ENCODE data around the gene TMEM132C. TPM values are rescaled to one million over a fixed set of nuclear protein-coding genes. Genes with fewer than 3 reads are reported as not detected.
"Not testable (repeated sequence)": the region's sequence is repeated elsewhere in the genome, so short reads cannot be mapped to it uniquely, and the experiment has no call there.

Gene TMEM132C
- total RNA-seq, 1 experiment from 2014 or later: 0.06 TPM

DNA sequence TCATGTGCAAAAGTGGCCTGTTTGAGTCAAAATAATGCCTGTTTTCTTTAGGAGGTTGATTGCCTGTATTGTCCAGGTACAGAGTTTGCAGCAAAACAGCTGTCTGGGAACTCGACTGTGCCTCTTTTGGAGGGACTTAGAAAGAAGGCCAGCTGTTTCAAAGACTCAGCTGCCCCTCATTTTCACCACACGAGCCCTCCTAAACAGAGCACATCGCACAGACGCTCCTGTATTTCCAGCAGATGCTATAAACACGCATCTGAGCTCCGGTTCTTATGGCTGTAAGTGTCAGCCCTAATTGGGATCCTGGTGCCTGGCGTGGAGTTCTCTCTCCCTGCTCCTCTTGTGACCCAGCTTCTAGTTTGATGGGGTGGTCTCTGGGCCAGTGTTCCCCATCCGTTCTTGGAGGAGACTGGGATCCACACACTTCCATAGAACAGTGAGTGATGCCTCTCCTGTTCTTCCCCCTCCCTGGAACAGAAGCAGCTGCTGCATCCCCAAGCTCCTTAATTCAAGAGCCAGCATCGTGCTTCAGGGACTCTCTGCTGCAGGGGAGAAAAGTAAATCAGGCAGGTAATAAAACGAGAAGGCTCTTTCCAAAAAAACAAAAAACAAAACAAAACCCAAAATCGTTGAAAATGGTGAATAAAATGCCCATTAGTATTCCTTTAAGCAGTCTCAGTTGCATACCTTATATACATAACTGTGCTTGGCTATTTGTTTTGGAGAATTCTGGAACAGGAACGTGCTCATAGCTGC lies 287.8 kb downstream of the TMEM132C start:
- no peak for DNase-seq (ENCODE audit: low spot score)

DNA sequence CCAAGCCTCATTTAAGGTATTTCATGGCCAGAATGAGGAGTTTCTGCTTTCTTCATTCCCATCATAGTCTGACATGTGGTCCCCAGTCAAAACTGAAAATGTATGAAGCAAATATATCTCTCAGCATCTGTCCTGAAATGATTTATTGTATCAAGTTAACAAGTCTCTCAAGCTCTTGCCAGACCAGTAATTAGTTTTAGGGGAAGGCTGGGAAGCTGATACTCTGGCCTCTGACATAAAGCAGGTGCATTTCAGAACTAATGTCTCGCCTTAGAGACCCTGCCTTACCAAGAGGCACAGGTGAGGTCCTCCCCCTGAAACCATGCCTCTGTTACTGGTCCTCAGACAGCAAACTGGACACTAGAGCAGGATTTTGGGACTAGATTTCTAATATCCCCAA lies 290.3 kb downstream of the TMEM132C start:
- no peak for DNase-seq (ENCODE audit: low spot score)

DNA sequence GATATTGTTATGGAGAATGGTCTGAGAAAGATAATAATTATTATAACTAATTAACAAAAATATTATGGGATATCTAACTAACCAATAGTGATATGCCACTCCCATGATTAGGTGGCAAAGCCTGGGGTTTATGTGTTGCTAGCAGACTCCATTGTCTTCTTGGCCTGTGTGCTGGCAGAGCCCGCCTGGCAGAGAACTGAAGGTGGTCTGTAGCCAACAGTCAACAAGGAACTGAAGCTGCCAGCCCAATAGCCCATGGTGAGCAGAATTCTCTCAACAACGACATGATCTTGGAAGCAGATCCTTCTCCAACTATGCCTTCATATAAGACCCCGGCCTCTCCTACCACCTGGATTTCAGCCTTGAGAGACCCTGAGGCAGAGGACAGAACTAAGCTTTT lies 298.0 kb downstream of the TMEM132C start:
- no peak for DNase-seq (ENCODE audit: low spot score)

DNA sequence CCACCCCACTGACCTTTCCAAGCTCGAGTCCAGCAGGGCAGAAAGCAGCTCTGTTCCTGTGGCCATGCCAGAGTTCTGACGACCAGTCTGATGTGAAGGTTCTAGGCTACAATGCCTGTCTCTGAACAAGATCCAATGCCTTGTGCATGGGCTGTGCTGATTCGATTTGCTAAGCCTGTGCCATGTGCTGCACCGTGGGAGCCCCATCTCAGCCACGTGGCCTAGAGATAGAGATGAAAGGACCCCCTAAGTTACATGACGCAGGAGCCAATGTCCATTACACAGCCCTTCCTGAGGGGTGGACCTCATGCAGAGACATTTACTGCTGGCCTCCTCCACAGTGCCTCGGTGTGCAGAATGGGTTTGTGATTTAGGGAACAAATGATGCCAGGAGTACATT lies 300.8 kb downstream of the TMEM132C start:
- DNase-seq (ENCODE audit: low spot score): no peak

DNA sequence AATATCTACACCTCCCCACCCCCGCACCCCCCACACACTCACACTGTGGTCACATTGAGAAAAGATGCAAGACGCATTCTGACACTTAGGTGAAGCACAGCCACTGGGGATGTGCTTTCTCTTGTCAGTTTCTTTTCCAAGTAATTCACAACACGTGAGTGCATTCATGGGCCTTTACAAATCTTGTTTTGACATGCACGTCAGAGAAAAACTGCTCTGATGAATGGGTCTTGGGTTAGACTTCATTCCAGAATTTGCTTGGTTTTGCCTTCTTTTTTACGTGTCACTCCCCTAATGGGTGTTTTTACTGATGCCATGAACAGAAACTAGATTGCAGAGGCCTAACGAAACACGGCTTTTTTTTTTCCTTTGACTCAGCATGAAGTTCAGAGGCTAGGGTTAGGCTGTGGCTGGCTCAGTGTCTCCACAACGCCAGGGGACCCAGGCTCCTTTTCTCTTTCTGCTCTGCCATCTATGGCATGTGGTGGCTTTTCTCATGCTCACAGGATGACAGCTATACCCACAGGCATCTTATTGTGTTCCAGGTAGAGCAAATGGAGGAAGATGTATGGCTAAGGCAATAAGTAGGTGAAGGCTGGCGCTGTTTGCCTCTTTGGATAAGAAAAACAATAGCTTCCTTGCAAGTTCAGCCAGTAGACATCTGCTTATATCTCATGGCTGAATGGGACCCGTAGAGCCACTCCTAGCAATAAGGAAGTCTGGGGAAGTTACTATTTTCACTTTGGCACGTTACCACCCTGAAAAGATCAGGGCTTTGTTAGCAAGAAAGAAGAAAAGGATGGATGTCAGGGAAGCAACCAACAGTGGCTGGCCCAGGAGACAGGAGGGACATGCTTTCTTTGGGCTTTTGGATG lies 303.5 kb downstream of the TMEM132C start:
- no peak for DNase-seq (ENCODE audit: low spot score)

DNA sequence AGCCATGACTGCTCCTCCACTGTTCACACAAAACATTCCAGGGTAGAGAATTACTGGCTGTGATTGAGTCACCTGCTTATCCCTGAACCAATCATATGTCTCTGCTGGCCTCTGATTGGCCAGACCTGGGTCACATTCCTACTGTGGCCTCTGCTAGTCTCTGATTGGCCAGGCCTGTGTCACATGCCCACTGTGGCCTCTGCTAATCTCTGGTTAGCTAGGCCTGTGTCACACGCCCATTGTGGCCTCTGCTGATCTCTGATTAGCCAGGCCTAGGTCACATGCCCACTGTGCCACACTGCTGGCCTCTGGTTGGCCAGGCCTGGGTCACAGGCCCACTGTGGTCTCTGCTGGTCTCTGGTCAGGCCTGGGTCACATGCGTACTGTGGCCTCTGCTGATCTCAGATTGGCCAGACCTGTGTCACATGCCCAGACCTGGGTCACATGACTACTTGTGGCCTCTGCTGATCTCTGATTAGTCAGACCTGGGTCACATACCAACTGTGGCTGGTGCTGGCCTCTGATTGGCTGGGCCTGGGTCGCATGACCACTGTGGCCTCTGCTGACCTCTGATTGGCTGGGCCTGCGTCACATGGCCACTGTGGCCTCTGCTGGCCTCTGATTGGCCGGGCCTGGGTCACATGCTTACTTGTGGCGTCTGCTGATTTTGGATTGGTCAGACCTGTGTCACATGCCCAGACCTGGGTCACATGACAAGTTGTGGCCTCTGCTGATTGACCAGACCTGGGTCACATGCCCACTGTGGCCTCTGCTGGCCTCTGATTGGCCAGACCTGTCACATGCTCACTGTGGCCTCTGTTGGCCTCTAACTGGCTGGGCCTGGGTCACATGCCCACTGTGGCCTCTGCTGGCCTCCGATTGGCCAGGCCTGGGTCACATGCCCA lies 305.2 kb downstream of the TMEM132C start:
- DNase-seq (ENCODE audit: low spot score): no peak

DNA sequence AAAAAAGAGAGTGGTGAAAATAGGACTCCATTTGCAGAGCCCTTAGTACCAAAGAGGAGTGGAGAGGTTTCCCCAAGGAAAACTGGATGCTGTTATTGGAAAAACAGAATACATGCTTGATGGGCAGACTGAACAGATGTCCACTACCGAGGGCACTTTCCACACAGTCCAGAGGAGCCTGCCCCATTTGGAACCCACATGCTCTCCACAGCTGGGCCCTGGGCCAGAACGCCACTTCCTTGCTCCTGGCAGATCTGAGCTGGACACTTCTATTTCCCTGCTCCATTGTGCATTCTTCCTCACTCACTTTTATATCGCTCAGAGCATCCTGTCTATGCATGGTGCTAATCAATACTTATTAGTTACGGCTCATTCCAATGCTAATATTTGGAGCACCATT lies 306.9 kb downstream of the TMEM132C start:
- DNase-seq (ENCODE audit: low spot score): no peak

DNA sequence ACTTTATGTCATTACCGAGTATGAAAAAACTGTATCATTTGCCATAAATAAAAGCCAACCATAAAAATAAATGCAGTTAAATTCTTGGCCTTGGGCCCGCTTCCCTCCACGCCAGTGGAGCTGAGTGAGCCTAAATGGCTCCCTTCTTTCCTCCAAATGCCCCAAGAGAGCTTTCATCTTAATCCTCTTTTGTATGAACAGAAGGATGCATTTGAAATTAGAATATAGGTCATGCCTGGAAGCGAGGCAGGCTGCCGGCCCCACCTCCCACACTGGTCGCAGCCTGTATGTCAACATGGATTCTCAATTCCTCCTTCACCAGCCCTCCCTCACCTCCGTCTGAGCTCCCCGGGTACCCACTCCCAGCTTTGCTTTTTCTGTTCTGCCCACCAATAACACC lies 311.1 kb downstream of the TMEM132C start:
- no peak for DNase-seq (ENCODE audit: low spot score)

DNA sequence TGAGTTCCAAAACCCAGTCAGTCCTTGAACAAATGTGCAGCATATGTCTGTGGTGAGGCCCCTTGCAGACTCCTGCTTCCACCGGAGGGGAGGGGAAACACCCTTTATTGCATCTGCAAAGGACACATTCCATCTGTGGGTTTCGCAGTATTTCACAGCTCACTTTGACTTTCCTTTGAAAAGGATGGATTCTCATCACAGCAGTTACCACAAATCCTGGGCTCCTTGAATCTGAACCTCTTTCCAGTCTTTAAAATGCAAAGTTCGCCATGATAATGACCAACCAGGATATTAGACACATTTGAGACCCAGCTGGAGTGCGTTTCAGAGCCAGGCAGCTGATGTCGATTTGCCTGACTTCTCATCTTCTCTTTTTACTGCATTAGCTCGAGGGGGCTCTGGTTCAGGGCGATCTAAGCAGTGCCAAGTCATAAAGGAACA lies 314.4 kb downstream of the TMEM132C start:
- DNase-seq (ENCODE audit: low spot score): no peak

DNA sequence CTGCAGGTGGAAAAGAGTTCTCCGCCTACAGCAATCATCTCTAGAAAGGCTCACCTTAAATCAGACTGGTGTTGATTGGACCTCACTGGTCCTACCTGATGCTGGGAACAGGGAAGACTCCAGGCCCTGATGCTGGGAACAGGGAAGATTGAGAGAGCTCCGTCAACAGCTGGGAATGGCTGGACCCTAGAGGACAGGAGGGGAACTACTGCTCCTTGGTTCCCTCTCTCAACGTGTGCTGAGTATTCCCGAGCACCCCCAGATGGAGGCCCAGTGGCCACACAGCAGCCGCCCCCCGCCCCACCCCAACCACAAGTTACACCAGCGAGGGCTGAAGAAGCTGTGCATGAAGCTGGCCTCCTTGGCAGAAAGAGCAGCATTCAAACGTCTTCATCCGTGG lies 316.5 kb downstream of the TMEM132C start:
- no peak for DNase-seq (ENCODE audit: low spot score)

DNA sequence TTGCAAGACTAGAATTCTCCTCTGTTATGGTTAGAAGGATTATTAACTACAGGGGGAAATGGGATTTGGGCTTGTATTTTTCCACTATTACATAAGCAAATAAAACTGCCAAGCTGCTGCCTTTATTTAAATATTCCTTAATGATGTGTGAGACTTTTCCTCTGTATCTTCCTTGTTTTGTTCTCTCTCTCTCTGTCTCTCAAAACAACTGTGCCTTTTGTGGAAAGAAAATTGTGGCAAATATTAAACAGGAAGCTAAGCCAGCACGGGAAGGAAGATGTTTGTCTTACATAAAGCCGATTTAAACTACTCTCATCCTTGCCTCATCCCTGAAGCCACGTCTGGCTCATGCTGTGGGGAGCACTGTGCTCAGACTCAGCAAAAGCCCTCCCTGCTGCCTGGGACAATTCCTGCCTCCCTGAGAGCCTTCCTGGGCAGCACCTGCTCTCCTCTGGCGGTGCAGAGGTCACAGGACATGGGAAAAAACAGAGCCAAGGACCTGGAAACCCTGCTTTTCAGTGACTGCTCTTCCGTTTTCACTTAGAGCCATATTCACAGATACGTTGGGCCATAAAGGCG lies 319.6 kb downstream of the TMEM132C start:
- DNase-seq (ENCODE audit: low spot score): no peak

DNA sequence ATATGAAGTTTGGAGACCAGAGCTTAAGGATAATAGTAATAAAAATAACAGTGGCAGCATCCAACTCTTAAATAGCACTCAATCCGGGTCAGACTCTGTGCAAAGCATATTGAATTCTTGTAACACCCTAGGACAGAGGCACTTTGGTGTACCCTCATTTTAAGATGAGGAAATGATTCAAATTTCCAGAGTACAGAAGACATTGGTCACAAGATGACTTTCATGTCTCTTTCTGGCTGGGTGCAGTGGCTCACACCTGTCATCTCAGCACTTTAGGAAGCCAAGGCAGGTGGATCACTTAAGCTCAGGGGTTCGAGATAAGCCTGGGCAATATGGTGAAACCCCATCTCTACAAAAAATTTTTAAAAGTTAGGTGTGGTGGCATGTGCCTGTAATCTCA lies 320.9 kb downstream of the TMEM132C start:
- DNase-seq (ENCODE audit: low spot score): no peak

DNA sequence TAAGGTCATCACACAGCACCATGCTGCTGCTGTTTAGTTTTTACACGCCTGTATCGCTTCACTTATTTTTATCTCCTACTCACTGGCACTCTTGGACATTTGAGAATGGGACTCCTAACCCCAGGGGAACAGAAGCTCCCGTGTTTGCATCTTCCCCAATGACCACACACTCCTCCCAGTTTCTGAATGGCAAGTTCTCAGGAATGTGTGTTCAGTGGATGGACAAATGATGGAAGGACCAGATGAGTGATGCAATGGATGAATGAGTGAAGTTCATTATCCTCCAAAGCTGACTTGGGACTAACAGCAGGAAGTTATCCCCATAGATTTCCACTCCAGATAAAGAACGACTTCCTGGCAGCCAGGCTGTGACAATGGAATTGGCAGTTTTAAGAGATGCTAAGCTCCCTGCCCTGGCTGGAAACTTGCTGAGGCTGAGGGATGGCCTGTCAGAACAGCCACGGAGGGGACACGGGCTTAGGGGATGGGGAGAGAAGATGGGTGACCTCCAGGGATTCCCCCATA lies 325.3 kb downstream of the TMEM132C start:
- DNase-seq (ENCODE audit: low spot score): no peak

DNA sequence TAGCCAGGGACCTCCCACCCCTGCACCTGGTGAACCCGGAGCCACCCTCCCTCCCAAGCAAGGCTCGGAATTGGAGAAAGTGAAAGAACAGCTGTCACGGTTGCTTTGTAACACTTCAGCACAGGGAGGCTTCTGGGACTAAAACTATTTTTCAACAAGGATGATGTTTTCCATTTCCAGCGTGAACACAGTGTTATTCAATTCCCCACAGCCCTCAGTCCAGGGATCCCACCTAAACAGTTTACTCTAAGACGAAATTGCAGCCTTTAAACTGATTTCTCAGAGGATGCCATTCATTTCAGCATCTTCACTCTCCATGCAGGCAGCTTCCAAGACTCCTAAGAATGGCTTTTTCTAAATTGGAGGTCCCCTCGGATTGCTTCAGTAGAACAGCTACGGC lies 327.6 kb downstream of the TMEM132C start:
- no peak for DNase-seq (ENCODE audit: low spot score)

DNA sequence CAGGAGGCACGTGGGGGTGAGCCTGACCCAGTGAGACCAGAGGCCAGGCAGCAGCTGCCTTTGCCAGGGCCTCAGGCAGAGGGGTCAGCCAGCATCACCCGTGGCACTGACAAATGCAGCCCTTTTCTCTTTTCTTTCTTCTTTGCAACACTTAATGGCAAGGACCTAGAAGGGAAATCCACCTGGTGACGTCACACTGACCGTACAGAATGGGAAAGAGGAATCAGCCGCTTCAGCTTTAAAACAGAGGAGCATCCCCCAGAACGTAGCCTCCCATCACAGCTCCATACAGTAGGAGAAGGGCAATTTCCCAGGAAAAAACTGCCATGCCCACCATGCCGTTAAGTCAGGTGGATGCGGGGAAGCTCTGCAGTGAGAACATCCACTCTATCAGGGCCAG lies 328.6 kb downstream of the TMEM132C start:
- DNase-seq (ENCODE audit: low spot score): no peak

DNA sequence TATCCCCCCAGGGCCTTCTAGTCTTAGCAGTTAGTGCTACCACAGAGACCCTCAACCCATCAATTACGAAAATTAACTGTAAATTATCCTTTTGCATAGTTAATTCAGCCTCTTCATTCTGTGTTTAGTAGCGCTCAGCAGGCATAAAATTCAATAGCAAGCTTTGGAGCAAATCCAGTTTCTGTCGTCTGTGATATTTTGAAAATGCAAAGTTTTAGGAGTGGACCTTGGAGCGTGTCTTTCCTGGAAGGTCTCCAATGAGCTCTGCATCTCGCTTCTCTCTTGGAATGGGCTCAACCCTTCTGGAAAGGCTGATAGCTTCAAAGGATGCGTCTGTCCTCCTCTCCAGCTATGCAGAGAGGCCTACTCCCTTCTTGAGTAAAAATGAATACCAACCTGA lies 333.9 kb downstream of the TMEM132C start:
- no peak for DNase-seq (ENCODE audit: low spot score)

DNA sequence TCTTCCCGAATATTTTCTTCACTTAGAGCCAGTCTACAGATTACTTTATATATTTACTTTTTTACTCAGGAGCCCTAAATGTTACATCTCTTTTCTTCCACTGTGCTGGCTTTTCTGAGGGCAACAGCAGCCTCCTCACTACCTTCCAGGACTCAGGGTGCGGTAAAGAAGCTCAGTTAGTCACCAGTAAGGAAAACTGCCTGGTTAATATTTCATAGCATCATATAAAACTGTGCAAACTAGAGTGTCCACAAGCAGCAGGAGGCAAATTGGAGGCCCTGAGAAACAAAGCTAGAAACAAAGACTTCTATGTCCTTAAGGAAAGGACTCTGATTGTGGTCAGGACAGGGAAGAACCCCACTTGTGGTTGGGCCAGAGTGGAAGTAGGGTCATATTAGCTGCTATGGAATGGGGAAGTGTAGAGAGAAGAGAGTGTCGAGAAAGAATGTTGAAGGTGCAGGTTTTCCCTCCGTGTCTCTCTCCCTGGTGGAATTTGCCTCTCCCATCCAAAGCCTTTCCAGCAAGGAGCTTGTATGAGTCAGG lies 336.7 kb downstream of the TMEM132C start:
- no peak for DNase-seq (ENCODE audit: low spot score)

DNA sequence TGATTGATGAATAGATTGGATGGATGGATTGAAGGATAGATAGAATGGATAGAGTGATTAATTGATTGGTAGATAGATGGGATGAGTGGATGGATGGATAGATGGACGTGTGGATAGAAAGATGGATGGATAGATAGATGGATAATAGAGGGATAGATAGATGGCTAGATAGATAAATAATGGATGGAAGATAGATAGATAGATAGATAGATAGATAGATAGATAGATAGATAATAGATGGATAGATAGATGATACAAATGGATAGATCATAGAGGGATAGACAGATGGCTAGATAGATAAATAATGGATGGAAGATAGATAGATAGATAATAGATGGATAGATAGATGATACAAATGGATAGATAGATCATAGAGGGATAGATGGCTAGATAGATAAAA lies 337.2 kb downstream of the TMEM132C start:
- DNase-seq (ENCODE audit: low spot score): not testable (repeated sequence)

DNA sequence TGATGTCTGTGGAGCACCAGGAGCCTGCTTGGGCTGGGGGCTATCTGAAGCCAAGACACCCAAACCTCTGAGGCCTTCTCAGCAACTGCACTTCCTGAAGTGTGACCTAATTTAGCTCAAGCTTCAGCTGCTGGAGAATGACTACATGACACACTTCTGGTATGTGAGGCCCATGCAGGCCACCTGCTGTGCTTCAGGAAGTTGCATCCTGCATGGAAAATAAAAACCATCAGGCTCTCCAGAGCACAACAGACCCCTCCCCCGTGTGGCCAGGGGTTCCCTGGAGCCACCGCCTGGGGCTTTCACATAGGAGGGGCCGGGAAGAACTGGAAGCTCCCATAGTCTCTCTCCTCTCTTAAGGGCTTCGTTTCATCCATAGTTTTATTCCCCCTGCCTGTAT lies 339.1 kb downstream of the TMEM132C start:
- no peak for DNase-seq (ENCODE audit: low spot score)

DNA sequence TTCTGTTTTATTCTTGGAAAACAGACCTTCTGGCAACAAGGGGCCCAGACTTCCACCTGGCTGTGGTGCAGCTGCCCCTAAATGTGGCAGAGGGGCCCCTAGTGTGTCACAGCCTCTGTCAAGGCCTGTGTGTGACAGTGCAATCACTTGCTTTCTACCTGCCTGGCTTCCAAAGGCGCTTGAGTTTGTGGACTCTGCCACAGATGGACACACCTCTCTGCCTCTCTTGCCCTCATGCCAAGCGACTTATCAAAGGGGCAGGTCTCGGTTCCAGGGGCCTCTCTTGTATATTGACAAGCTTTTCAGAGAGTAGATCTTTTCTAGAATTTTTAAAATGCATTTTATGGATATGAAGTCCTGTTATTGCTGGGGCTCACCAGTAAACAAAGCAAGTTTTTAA lies 339.6 kb downstream of the TMEM132C start:
- DNase-seq (ENCODE audit: low spot score): no peak

DNA sequence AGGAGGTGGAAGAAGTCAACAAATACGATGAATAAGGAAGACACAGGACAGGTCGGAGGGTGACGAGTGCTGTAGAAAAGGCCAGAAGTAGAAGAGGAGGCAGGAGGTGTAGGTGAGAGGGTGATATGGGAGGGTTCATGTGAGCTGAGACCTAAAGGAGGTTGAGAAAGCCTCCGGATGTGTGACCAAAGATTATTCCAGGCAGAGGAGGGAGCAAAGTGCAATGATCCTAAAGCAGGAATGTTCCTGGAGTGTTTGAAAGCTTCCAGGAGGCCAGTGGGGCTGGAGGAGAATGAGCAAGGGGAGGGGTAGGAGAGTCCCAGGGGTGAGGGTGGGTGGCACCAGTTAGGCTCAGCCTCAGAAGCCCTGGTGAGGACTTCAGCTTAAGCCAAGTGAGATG lies 340.0 kb downstream of the TMEM132C start:
- DNase-seq (ENCODE audit: low spot score): no peak

Measured in H4 (cell line).